ENCODE measurements around the gene MFNG. TPM values are rescaled to one million over a fixed set of nuclear protein-coding genes. Genes with fewer than 3 reads are reported as not detected.

Gene MFNG
- total RNA-seq, 1 donor from 2014 or later, result 2.3 TPM

DNA sequence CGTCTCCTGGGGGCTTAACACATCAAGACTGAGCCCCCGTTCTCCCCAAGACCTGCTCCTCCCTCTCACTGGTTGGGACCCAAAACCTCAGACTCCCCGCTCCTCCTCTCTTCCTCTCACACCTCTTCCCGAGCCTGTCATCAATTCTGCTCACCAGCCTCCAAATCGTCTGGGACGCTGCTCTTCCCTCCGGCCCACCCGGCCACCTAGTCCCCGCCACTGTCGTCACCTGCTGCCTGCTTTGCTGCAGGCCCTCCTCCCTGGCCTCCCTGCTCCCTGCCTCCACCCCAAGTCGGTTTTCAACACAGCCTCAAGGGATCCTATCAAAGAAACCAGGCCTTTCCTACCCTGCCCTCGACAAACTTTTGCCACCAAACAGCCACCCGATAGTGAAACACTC lies 3.1 kb downstream of the MFNG start:
- Histone ChIP-seq H3K27me3 (no peaks in the 10 kb centered on the region), H3K4me1 (peaks cover 46% of the 10 kb centered on the region), H2AFZ (replicated peaks) (no peak overlapping the region), H3F3A (ENCODE audit: low read depth) (peaks cover 29% of the 10 kb centered on the region), H4K20me1 (ENCODE audit: low read depth) (no peaks in the 10 kb centered on the region), H3K36me3 (no peaks in the 10 kb centered on the region), H3K4me3 (no peak overlapping the region), H3K9me3 (ENCODE audit: low read depth) (no peaks in the 10 kb centered on the region), H3K79me2 (ENCODE audit: low read depth) (no peaks in the 10 kb centered on the region), H3K27ac (no peak overlapping the region), H3K4me2 (peak overlapping the region; percentile 68), H3K9ac (no peak overlapping the region)
- Mint-ChIP-seq H3K27ac (peak overlapping the region; percentile 18), H3K9me3 (no peaks in the 10 kb centered on the region), H3K27me3 (ENCODE audit: insufficient read depth, low read depth) (peaks cover 8% of the 10 kb centered on the region), H3K4me1 (peaks cover 45% of the 10 kb centered on the region), H3K36me3 (no peaks in the 10 kb centered on the region), H3K4me3 (peak overlapping the region; percentile 28)
- DNase-seq (ENCODE audit: low spot score), result no peak
- TF ChIP-seq EZH2 (IDR thresholded peaks at IDR 0.05) (no peak), EZH2phosphoT487 (IDR thresholded peaks at IDR 0.05) (no peak)
- TF ChIP-seq, protein P1, sequence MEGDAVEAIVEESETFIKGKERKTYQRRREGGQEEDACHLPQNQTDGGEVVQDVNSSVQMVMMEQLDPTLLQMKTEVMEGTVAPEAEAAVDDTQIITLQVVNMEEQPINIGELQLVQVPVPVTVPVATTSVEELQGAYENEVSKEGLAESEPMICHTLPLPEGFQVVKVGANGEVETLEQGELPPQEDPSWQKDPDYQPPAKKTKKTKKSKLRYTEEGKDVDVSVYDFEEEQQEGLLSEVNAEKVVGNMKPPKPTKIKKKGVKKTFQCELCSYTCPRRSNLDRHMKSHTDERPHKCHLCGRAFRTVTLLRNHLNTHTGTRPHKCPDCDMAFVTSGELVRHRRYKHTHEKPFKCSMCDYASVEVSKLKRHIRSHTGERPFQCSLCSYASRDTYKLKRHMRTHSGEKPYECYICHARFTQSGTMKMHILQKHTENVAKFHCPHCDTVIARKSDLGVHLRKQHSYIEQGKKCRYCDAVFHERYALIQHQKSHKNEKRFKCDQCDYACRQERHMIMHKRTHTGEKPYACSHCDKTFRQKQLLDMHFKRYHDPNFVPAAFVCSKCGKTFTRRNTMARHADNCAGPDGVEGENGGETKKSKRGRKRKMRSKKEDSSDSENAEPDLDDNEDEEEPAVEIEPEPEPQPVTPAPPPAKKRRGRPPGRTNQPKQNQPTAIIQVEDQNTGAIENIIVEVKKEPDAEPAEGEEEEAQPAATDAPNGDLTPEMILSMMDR (IDR thresholded peaks at IDR 0.05), result no peak

- DNase-seq (ENCODE audit: low spot score), result no peak
- H4K20me1 ChIP-seq (ENCODE audit: low read depth), result no peaks in the 10 kb centered on the region
- H3K79me2 ChIP-seq (ENCODE audit: low read depth), result no peaks in the 10 kb centered on the region
- Mint-ChIP-seq H3K36me3 (no peaks in the 10 kb centered on the region), H3K9me3 (no peaks in the 10 kb centered on the region), H3K4me1 (peaks cover 40% of the 10 kb centered on the region), H3K4me3 (peak overlapping the region; percentile 47), H3K27ac (peak overlapping the region; percentile 18), H3K27me3 (ENCODE audit: insufficient read depth, low read depth) (peaks cover 10% of the 10 kb centered on the region)
- H3F3A ChIP-seq (ENCODE audit: low read depth), result peaks cover 29% of the 10 kb centered on the region
- H3K27ac ChIP-seq, result no peak overlapping the region
- no peak overlapping the region for H2AFZ ChIP-seq (replicated peaks)
- H3K36me3 ChIP-seq, result no peaks in the 10 kb centered on the region
- peaks cover 41% of the 10 kb centered on the region for H3K4me1 ChIP-seq
- H3K4me3 ChIP-seq, result no peak overlapping the region
- TF ChIP-seq, protein P1 (IDR thresholded peaks at IDR 0.05), result no peak
- H3K27me3 ChIP-seq, result no peaks in the 10 kb centered on the region
- H3K9ac ChIP-seq, result no peak overlapping the region
- no peaks in the 10 kb centered on the region for H3K9me3 ChIP-seq (ENCODE audit: low read depth)
- no peak overlapping the region for H3K4me2 ChIP-seq
These were observed 3.9 kb downstream of the MFNG start for GRCh38 chr22:37482244-37482643.

DNA sequence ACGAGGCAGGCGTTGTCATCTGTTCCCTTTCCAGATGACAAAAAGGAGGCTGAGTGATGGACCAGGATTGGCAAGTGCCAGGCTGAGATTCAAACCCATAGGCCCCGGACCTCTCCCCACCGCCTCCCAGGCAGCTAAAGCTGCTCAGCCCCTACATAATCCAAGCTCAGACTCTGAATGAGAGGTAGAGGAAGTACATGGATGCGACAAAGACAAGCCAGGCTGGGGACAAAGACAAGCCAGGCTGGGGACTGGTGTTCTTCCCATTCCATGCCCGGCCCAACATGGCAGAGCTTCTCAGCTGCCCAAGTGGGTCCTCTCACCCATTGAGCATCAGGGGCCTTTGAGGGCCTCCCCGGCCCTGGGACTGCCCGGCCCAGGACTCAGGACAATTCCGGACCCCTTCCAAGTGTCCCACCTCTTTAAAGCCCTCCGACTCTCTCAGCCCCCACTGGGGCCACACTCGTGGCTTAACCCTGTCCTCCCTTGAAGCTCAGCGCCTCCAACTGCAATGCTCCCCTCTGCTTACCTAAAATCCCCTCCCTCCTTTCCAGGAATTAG lies 4.8 kb downstream of the MFNG start:
- Histone ChIP-seq H3K79me2 (ENCODE audit: low read depth) (no peaks in the 10 kb centered on the region), H3K9ac (no peak overlapping the region), H4K20me1 (ENCODE audit: low read depth) (no peaks in the 10 kb centered on the region), H3K4me2 (no peak overlapping the region), H3K36me3 (no peaks in the 10 kb centered on the region), H3K27ac (no peak overlapping the region), H3K4me3 (no peak overlapping the region), H3K27me3 (no peaks in the 10 kb centered on the region), H3K4me1 (peaks cover 33% of the 10 kb centered on the region), H2AFZ (replicated peaks) (no peak overlapping the region), H3F3A (ENCODE audit: low read depth) (peaks cover 23% of the 10 kb centered on the region), H3K9me3 (ENCODE audit: low read depth) (no peaks in the 10 kb centered on the region)
- peak overlapping the region; percentile 16 for H3K27ac Mint-ChIP-seq
- TF ChIP-seq, protein P1 (IDR thresholded peaks at IDR 0.05), result no peak
- no peak for TF ChIP-seq EZH2 (IDR thresholded peaks at IDR 0.05)
- TF ChIP-seq EZH2phosphoT487 (IDR thresholded peaks at IDR 0.05), result no peak
- H3K9me3 Mint-ChIP-seq, result no peaks in the 10 kb centered on the region
- no peak overlapping the region for H3K4me3 Mint-ChIP-seq
- H3K36me3 Mint-ChIP-seq, result no peaks in the 10 kb centered on the region
- DNase-seq (ENCODE audit: low spot score), result no peak
- H3K4me1 Mint-ChIP-seq, result peaks cover 31% of the 10 kb centered on the region
- peaks cover 12% of the 10 kb centered on the region for H3K27me3 Mint-ChIP-seq (ENCODE audit: insufficient read depth, low read depth)

Measured in neural progenitor cell (in vitro differentiated cells).